Hepatocyte (in vitro differentiated cells): ENCODE data around the gene DDX5. TPM values are rescaled to one million over a fixed set of nuclear protein-coding genes. Genes with fewer than 3 reads are reported as not detected.

Experiments
- DNase-seq: peaks from one replicate; pipeline ENCODE4 v3.0.0-alpha.2; 2016; ENCODE audit warnings: low spot score
- H2AFZ ChIP-seq: fragments of 200-600 bp; sonication (generic); 2 replicates; pipeline ENCODE4 v1.6.0; 2016; ENCODE audit warnings: antibody characterized with exemption, mild to moderate bottlenecking
- H3K27ac ChIP-seq: fragments of 200-600 bp; sonication (generic); 2 replicates; pipeline ENCODE4 v1.5.1; 2016; ENCODE audit warnings: mild to moderate bottlenecking
- H3K27me3 ChIP-seq: fragments of 200-600 bp; sonication (generic); 2 replicates; pipeline ENCODE4 v1.6.1; 2016
- H3K36me3 ChIP-seq: fragments of 200-600 bp; sonication (generic); replicated peaks from 2 replicates; pipeline ENCODE4 v1.5.1; 2016; ENCODE audit warnings: low read depth; ENCODE audit not compliant: insufficient read depth
- H3K4me1 ChIP-seq: fragments of 200-600 bp; sonication (generic); 2 replicates; pipeline ENCODE4 v1.5.1; 2016; ENCODE audit warnings: mild to moderate bottlenecking, moderate library complexity; ENCODE audit not compliant: insufficient read depth
- H3K4me2 ChIP-seq: fragments of 200-600 bp; sonication (generic); 2 replicates; pipeline ENCODE4 v1.6.0; 2016
- H3K4me3 ChIP-seq: fragments of 200-600 bp; sonication (generic); 2 replicates; pipeline ENCODE4 v1.5.1; 2016; ENCODE audit warnings: mild to moderate bottlenecking
- H3K79me2 ChIP-seq: fragments of 200-600 bp; sonication (generic); 2 replicates; pipeline ENCODE4 v1.6.0; 2017; ENCODE audit warnings: mild to moderate bottlenecking
- H3K9me2 ChIP-seq: fragments of 200-600 bp; sonication (generic); replicated peaks from 2 replicates; pipeline ENCODE4 v1.6.0; 2017; ENCODE audit warnings: mild to moderate bottlenecking; ENCODE audit not compliant: insufficient read depth
- H3K9me3 ChIP-seq: fragments of 200-600 bp; sonication (generic); 2 replicates; pipeline ENCODE4 v1.5.1; 2016; ENCODE audit warnings: low read depth, mild to moderate bottlenecking
- H4K20me1 ChIP-seq: fragments of 200-600 bp; sonication (generic); 2 replicates; pipeline ENCODE4 v1.6.0; 2016; ENCODE audit warnings: mild to moderate bottlenecking; ENCODE audit not compliant: insufficient read depth, poor library complexity, severe bottlenecking
- CTCF ChIP-seq: fragments of 200-600 bp; sonication (generic); IDR thresholded peaks from 2 replicates; pipeline ENCODE4 v1.5.1; 2016; ENCODE audit warnings: antibody characterized with exemption, mild to moderate bottlenecking; ENCODE audit not compliant: poor library complexity
- EZH2 ChIP-seq: fragments of 200-600 bp; sonication (generic); IDR thresholded peaks from 2 replicates; pipeline ENCODE4 v1.6.1; 2016; ENCODE audit warnings: antibody characterized with exemption, mild to moderate bottlenecking, borderline replicate concordance
- EZH2phosphoT487 ChIP-seq: fragments of 200-600 bp; sonication (generic); IDR thresholded peaks from one replicate; pipeline ENCODE4 v1.6.1; 2018; ENCODE audit warnings: antibody characterized with exemption, mild to moderate bottlenecking, low read depth, moderate library complexity; ENCODE audit not compliant: unreplicated experiment, severe bottlenecking
- WGBS: methylation state at CpG from one replicate; pipeline ENCODE4 v1.1.6; 2016; ENCODE audit warnings: low lambda C conversion rate; ENCODE audit errors: missing lambda C conversion rate; 5-methylcytosine and 5-hydroxymethylcytosine counted together
- polyA plus RNA-seq: library from polyadenylated mRNA; unstranded; fragments of >200 nt; fragmentation: Nextera tagmentation; extraction: Ambion mirVana; gene quantifications from 2 replicates; pipeline ENCODE4 v1.2.1, GENCODE V29; 2016
- total RNA-seq: library from RNA; depleted of rRNA; stranded (reverse); fragments of >200 nt; gene quantifications from 2 replicates; pipeline ENCODE4 v1.2.3, GENCODE V29; 2014

Gene DDX5
- total and polyA plus RNA-seq, 2 experiments from 2014 or later: 513 to 786 TPM

GRCh38 chr17:64488301-64488700 lies 17.8 kb downstream of the DDX5 start:
- no peaks in the 10 kb centered on the region for H3K36me3 ChIP-seq
- DNase-seq: no peak
- WGBS: 98% methylated on average over 2 of the region's 2 CpGs

DNA sequence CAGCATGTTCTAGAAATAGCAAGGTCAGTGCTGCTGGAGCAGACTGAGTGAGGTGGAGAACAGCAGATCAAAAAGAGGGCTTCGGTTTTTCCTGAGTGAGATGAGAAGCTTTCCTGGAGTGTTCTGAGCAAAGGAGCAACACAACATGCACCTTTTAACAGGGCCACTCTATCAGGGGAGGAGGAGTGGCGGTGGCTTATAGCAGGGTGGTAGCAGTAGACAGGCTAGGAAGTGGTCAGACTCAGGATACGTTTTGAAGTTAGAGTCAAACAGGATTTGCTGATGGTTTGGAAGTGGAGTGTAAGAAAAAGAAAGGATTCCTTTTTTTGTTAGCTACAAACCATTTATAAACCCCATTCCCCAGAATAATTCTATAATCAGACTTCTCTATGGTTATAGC lies 21.7 kb downstream of the DDX5 start:
- no peaks in the 10 kb centered on the region for H3K4me1 ChIP-seq
- no peak overlapping the region for H2AFZ ChIP-seq
- no peak for DNase-seq
- no peaks in the 10 kb centered on the region for H3K9me3 ChIP-seq
- no peak overlapping the region for H3K4me3 ChIP-seq
- no peaks in the 10 kb centered on the region for H3K79me2 ChIP-seq
- no peaks in the 10 kb centered on the region for H3K27me3 ChIP-seq
- TF ChIP-seq CTCF: no peak
- TF ChIP-seq EZH2phosphoT487: no peak
- TF ChIP-seq EZH2: no peak
- no peaks in the 10 kb centered on the region for H4K20me1 ChIP-seq
- H3K36me3 ChIP-seq: no peaks in the 10 kb centered on the region
- no peaks in the 10 kb centered on the region for H3K9me2 ChIP-seq
- no peak overlapping the region for H3K4me2 ChIP-seq
- WGBS: 97% methylated on average over 3 of the region's 3 CpGs
- no peak overlapping the region for H3K27ac ChIP-seq

More at GRCh38 chr17:64488301-64488700, 17.8 kb downstream of the DDX5 start:
- Histone ChIP-seq H3K79me2 (no peaks in the 10 kb centered on the region), H3K9me3 (no peaks in the 10 kb centered on the region), H3K4me3 (no peak overlapping the region), H3K4me1 (no peaks in the 10 kb centered on the region), H3K9me2 (no peaks in the 10 kb centered on the region), H3K4me2 (no peak overlapping the region), H3K27me3 (no peaks in the 10 kb centered on the region), H4K20me1 (no peaks in the 10 kb centered on the region), H3K27ac (no peak overlapping the region), H2AFZ (no peak overlapping the region)
- TF ChIP-seq EZH2 (no peak), CTCF (no peak), EZH2phosphoT487 (no peak)

DNA sequence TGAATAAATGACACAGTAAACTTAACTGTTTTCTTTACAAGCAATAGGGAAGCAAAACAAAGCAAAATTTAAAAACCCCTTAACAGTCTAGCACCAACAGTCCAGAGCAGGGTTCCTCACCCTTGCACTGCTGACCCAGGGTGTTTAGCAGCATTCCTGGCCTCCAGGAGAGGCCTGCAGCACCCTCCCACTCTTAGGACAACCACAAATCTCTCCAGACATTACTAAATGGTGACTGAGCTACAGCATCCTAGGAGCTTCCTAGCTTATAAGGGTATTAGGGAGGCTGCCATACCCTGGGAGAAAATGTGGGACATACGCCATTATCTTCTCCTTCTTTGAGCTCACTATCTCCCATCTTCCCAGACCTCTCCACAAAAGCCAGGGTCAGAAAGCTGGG lies 25.1 kb downstream of the DDX5 start:
- H3K9me3 ChIP-seq: no peaks in the 10 kb centered on the region
- no peaks in the 10 kb centered on the region for H3K4me1 ChIP-seq
- H3K4me3 ChIP-seq: no peak overlapping the region
- WGBS: 91% methylated on average over 1 of the region's 1 CpG
- no peak overlapping the region for H2AFZ ChIP-seq
- no peak overlapping the region for H3K27ac ChIP-seq
- no peaks in the 10 kb centered on the region for H3K36me3 ChIP-seq
- DNase-seq: no peak
- H4K20me1 ChIP-seq: no peaks in the 10 kb centered on the region
- no peak overlapping the region for H3K4me2 ChIP-seq
- no peaks in the 10 kb centered on the region for H3K79me2 ChIP-seq
- H3K27me3 ChIP-seq: no peaks in the 10 kb centered on the region
- no peaks in the 10 kb centered on the region for H3K9me2 ChIP-seq
- TF ChIP-seq EZH2phosphoT487 (no peak), CTCF (no peak)

DNA sequence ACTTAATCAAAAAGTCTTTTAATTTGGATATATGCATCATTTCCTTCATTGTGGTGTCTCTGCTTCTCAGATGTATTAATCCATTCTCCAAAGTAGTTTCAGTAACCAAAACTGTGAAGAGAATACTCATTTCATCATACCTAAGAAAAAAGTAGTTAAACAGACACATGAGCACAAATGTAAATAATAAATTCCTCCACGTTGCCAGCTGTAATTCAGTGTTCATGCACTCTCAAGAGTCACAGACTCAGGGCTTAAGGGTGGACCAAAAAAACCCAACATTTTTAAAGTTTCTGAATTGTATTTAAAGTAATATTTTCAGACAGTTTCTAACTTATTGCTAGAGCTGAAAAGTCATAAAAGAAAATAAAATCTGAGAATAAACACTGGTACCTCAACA lies 28.2 kb downstream of the DDX5 start:
- no peak for DNase-seq
- no peaks in the 10 kb centered on the region for H4K20me1 ChIP-seq
- H3K4me2 ChIP-seq: no peak overlapping the region
- H3K4me1 ChIP-seq: no peaks in the 10 kb centered on the region
- 39% methylated on average over 1 of the region's 1 CpG for WGBS
- no peaks in the 10 kb centered on the region for H3K9me2 ChIP-seq
- no peak overlapping the region for H2AFZ ChIP-seq
- no peaks in the 10 kb centered on the region for H3K9me3 ChIP-seq
- no peak for TF ChIP-seq EZH2phosphoT487
- H3K4me3 ChIP-seq: no peak overlapping the region
- H3K79me2 ChIP-seq: no peaks in the 10 kb centered on the region
- no peaks in the 10 kb centered on the region for H3K36me3 ChIP-seq
- H3K27me3 ChIP-seq: no peaks in the 10 kb centered on the region
- H3K27ac ChIP-seq: no peak overlapping the region
